H1 (cell line): ENCODE data around the gene CFLAR. TPM values are rescaled to one million over a fixed set of nuclear protein-coding genes. Genes with fewer than 3 reads are reported as not detected.

Experiments
- CTCF ChIA-PET: fragments of 300-600 bp; sonication (Branson Sonifier 250); formaldehyde crosslinking; loops from one replicate; lab custom pipeline; 2021; ENCODE audit not compliant: partially characterized antibody; lab: Charles Lee
- POLR2A ChIA-PET: fragments of 300-600 bp; sonication (Branson Sonifier 250); formaldehyde crosslinking; loops from one replicate; lab custom pipeline; 2021; ENCODE audit warnings: inconsistent platforms; ENCODE audit not compliant: partially characterized antibody; lab: Charles Lee
- DNase-seq, 2 experiments: peaks; one replicate each; pipeline versions ENCODE4 v3.0.0 to v3.0.0-alpha.2; 2010 to 2022; ENCODE audit warnings: low spot score in 2 of 2, low read depth in 1 of 2, mixed read lengths in 1 of 2
- FAIRE-seq: peaks from 2 replicates; lab custom pipeline; 2011; peaks lifted over from hg19 to GRCh38; lab: Jason Lieb, UNC
- H2AFZ ChIP-seq: 2 replicates; pipeline ENCODE4 v1.8.1; 2012; ENCODE audit warnings: low read length, inconsistent platforms
- H2AK5ac ChIP-seq: 2 replicates; pipeline ENCODE4 v1.6.1; 2013; ENCODE audit warnings: low read depth, low read length
- H2BK120ac ChIP-seq: replicated peaks from 2 replicates; pipeline ENCODE3; 2013; ENCODE audit warnings: low read depth, low read length, inconsistent platforms
- H2BK12ac ChIP-seq: 2 replicates; pipeline ENCODE4 v1.6.1; 2013; ENCODE audit warnings: low read depth, low read length
- H2BK15ac ChIP-seq: 2 replicates; pipeline ENCODE4 v1.6.1; 2013; ENCODE audit warnings: low read length
- H2BK20ac ChIP-seq: 2 replicates; pipeline ENCODE4 v1.6.1; 2013; ENCODE audit warnings: low read length
- H2BK5ac ChIP-seq: 2 replicates; pipeline ENCODE4 v1.6.1; 2013; ENCODE audit warnings: low read depth, low read length
- H3K14ac ChIP-seq: 2 replicates; pipeline ENCODE4 v1.6.1; 2013; ENCODE audit warnings: inconsistent platforms; ENCODE audit not compliant: insufficient read length
- H3K18ac ChIP-seq: 2 replicates; pipeline ENCODE4 v1.6.1; 2013; ENCODE audit warnings: low read length; ENCODE audit errors: extremely low read depth
- H3K23ac ChIP-seq: 2 replicates; pipeline ENCODE4 v1.6.1; 2013; ENCODE audit warnings: inconsistent platforms; ENCODE audit not compliant: insufficient read length
- H3K23me2 ChIP-seq: 2 replicates; pipeline ENCODE4 v1.6.1; 2013; ENCODE audit warnings: low read depth, low read length
- H3K27ac ChIP-seq: 2 replicates; pipeline ENCODE4 v1.6.1; 2011; ENCODE audit warnings: low read depth, low read length, inconsistent platforms
- H3K27me3 ChIP-seq, 4 experiments: replicated peaks in 1 of 4; 1 replicate in 1 of 4; 2 replicates in 3 of 4; pipeline versions ENCODE4 v1.6.1 to v1.8.1; 2011 to 2013; ENCODE audit warnings: low read length in 3 of 4, mild to moderate bottlenecking in 3 of 4, inconsistent platforms in 2 of 4, mixed read lengths in 2 of 4, moderate library complexity in 1 of 4; ENCODE audit not compliant: control insufficient read depth in 3 of 4, insufficient read depth in 3 of 4; ENCODE audit errors: extremely low read depth in 1 of 4
- H3K36me3 ChIP-seq, 4 experiments: 2 replicates each; pipeline versions ENCODE4 v1.6.1 to v1.8.1; 2011 to 2013; ENCODE audit warnings: mild to moderate bottlenecking in 4 of 4, low read length in 3 of 4, moderate library complexity in 2 of 4, control low read depth in 1 of 4, inconsistent platforms in 1 of 4; ENCODE audit not compliant: insufficient read depth in 4 of 4, control insufficient read depth in 2 of 4
- H3K4ac ChIP-seq: replicated peaks from 2 replicates; pipeline ENCODE3; 2013; ENCODE audit warnings: low read length, low read depth, mixed read lengths, inconsistent platforms; ENCODE audit not compliant: insufficient read length
- H3K4me1 ChIP-seq, 4 experiments: replicated peaks in 1 of 4; 1 replicate in 1 of 4; 2 replicates in 3 of 4; pipeline versions ENCODE4 v1.6.1 to v1.8.1; 2011 to 2013; ENCODE audit warnings: low read length in 3 of 4, inconsistent platforms in 2 of 4, mixed read lengths in 1 of 4; ENCODE audit not compliant: insufficient read depth in 4 of 4, control insufficient read depth in 3 of 4
- H3K4me2 ChIP-seq, 2 experiments: 2 replicates each; pipeline versions ENCODE4 v1.6.1 to v1.8.1; 2011 to 2013; ENCODE audit warnings: low read depth in 2 of 2, low read length in 2 of 2, control low read depth in 1 of 2, inconsistent platforms in 1 of 2, mild to moderate bottlenecking in 1 of 2; ENCODE audit not compliant: insufficient read depth in 1 of 2
- H3K4me3 ChIP-seq, 4 experiments: fragments of 200-600, 300-600 bp in 1 of 4; sonication (generic), shearing (Covaris generic), sonication (Bioruptor Twin) in 1 of 4; 2 replicates each; pipeline versions ENCODE4 v1.5.1 to v1.8.1; 2011 to 2016; ENCODE audit warnings: low read length in 4 of 4, low read depth in 3 of 4, control low read depth in 2 of 4, inconsistent platforms in 2 of 4, mild to moderate bottlenecking in 2 of 4, mixed read lengths in 1 of 4, moderate library complexity in 1 of 4; ENCODE audit not compliant: insufficient read depth in 2 of 4; ENCODE audit errors: extremely low read depth in 1 of 4
- H3K56ac ChIP-seq: replicated peaks from 2 replicates; pipeline ENCODE3; 2013; ENCODE audit warnings: low read depth, mild to moderate bottlenecking, mixed read lengths, low read length, inconsistent platforms; ENCODE audit not compliant: insufficient read length
- H3K79me1 ChIP-seq: 2 replicates; pipeline ENCODE4 v1.6.1; 2013; ENCODE audit warnings: low read depth, low read length, control low read depth
- H3K79me2 ChIP-seq, 2 experiments: 2 replicates each; pipeline versions ENCODE4 v1.6.1 to v1.8.1; 2012 to 2013; ENCODE audit warnings: low read length in 2 of 2, mild to moderate bottlenecking in 2 of 2, inconsistent platforms in 1 of 2; ENCODE audit not compliant: insufficient read depth in 2 of 2, control insufficient read depth in 1 of 2
- H3K9ac ChIP-seq, 4 experiments: replicated peaks in 1 of 4; 1 replicate in 1 of 4; 2 replicates in 3 of 4; pipeline versions ENCODE4 v1.6.1 to v1.8.1; 2011 to 2013; ENCODE audit warnings: low read depth in 3 of 4, low read length in 3 of 4, control low read depth in 2 of 4, mild to moderate bottlenecking in 2 of 4, moderate library complexity in 2 of 4, inconsistent platforms in 1 of 4; ENCODE audit errors: extremely low read depth in 1 of 4
- H3K9me3 ChIP-seq, 2 experiments: 2 replicates each; pipeline versions ENCODE4 v1.6.1 to v1.8.1; 2012 to 2013; ENCODE audit warnings: mild to moderate bottlenecking in 2 of 2, moderate library complexity in 2 of 2, control low read depth in 1 of 2, inconsistent platforms in 1 of 2, low read depth in 1 of 2, low read length in 1 of 2, mixed read lengths in 1 of 2; ENCODE audit not compliant: insufficient read depth in 2 of 2
- H4K20me1 ChIP-seq, 2 experiments: replicated peaks in 1 of 2; 2 replicates each; pipeline versions ENCODE3 to v1.8.1; 2011 to 2013; ENCODE audit warnings: inconsistent platforms in 2 of 2, low read length in 2 of 2, mild to moderate bottlenecking in 1 of 2; ENCODE audit not compliant: insufficient read depth in 2 of 2, control insufficient read depth in 1 of 2
- H4K5ac ChIP-seq: 2 replicates; pipeline ENCODE4 v1.6.1; 2013; ENCODE audit warnings: low read length, low read depth, mixed read lengths, inconsistent platforms; ENCODE audit not compliant: insufficient read length
- H4K8ac ChIP-seq: 2 replicates; pipeline ENCODE4 v1.8.0; 2013; ENCODE audit warnings: mild to moderate bottlenecking, moderate library complexity, low read length, inconsistent platforms; ENCODE audit not compliant: insufficient read depth; ENCODE audit errors: extremely low read depth
- H4K91ac ChIP-seq: replicated peaks from 2 replicates; pipeline ENCODE3; 2013; ENCODE audit warnings: low read length, mixed read lengths, inconsistent platforms; ENCODE audit not compliant: insufficient read length
- FOSL1 ChIP-seq: IDR thresholded peaks from 2 replicates; pipeline ENCODE4 v1.6.1; 2011; ENCODE audit warnings: mild to moderate bottlenecking, low read depth, low read length, moderate library complexity; ENCODE audit not compliant: insufficient read depth
- POU5F1 ChIP-seq: IDR thresholded peaks from 2 replicates; pipeline ENCODE4 v1.6.1; 2011; ENCODE audit warnings: low read depth, mild to moderate bottlenecking, low read length, moderate library complexity
- RAD21 ChIP-seq, 2 experiments: IDR thresholded peaks in 1 of 2; conservative IDR thresholded peaks in 1 of 2; 2 replicates each; pipeline ENCODE4 v1.6.1; 2011; ENCODE audit warnings: low read depth in 2 of 2, low read length in 2 of 2, improper control_type of control experiment in 1 of 2, inconsistent platforms in 1 of 2, mild to moderate bottlenecking in 1 of 2, moderate library complexity in 1 of 2
- SP2 ChIP-seq: IDR thresholded peaks from 2 replicates; pipeline ENCODE4 v1.6.1; 2012; ENCODE audit warnings: mild to moderate bottlenecking, low read length, inconsistent platforms
- TBP ChIP-seq: IDR thresholded peaks from 2 replicates; pipeline ENCODE4 v1.6.1; 2011; ENCODE audit warnings: low read depth, low read length, improper control_type of control experiment
- YY1 ChIP-seq: IDR thresholded peaks from 2 replicates; pipeline ENCODE4 v1.6.1; 2011; ENCODE audit warnings: low read depth, mild to moderate bottlenecking, low read length
- WGBS, 2 experiments: shearing (Covaris generic) in 1 of 2; methylation state at CpG; one replicate each; pipeline versions ENCODE4 v1.1.6 to v1.1.7; 2013 to 2015; ENCODE audit warnings: low lambda C conversion rate in 2 of 2, mixed read lengths in 2 of 2, inconsistent platforms in 1 of 2, low coverage in 1 of 2, missing lambda C conversion rate in 1 of 2; ENCODE audit not compliant: insufficient replicate concordance in 2 of 2, insufficient coverage in 1 of 2, insufficient read length in 1 of 2; ENCODE audit errors: extremely low coverage in 1 of 2, missing lambda C conversion rate in 1 of 2; 5-methylcytosine and 5-hydroxymethylcytosine counted together
- polyA plus RNA-seq, 7 experiments: library from polyadenylated mRNA; depleted of rRNA in 3 of 7; stranded (reverse) in 5 of 7; unstranded in 2 of 7; fragments of >200 nt in 5 of 7; fragments of 200-250 nt in 2 of 7; gene quantifications; 1 replicate in 5 of 7; 2 replicates in 1 of 7; 4 replicates in 1 of 7; pipeline versions ENCODE4 v1.2.1 to v1.2.3, GENCODE V29; 2011 to 2013; ENCODE audit warnings: missing spikeins in 2 of 7, mixed read lengths in 2 of 7
- total RNA-seq: library from RNA; stranded (reverse); fragmentation: NEBNext Ultra II Directional; extraction: Animal tissue kit (Norgen Biotek cat#: 25700); gene quantifications from 2 replicates; pipeline ENCODE4 v1.2.1, GENCODE V29; 2021

CFLAR gene
- total and polyA plus RNA-seq, 2 of the 8 experiments (the other 6 are each of a cell fraction or from before 2014, with no cell fraction given): 1.1 to 3.9 TPM

DNA sequence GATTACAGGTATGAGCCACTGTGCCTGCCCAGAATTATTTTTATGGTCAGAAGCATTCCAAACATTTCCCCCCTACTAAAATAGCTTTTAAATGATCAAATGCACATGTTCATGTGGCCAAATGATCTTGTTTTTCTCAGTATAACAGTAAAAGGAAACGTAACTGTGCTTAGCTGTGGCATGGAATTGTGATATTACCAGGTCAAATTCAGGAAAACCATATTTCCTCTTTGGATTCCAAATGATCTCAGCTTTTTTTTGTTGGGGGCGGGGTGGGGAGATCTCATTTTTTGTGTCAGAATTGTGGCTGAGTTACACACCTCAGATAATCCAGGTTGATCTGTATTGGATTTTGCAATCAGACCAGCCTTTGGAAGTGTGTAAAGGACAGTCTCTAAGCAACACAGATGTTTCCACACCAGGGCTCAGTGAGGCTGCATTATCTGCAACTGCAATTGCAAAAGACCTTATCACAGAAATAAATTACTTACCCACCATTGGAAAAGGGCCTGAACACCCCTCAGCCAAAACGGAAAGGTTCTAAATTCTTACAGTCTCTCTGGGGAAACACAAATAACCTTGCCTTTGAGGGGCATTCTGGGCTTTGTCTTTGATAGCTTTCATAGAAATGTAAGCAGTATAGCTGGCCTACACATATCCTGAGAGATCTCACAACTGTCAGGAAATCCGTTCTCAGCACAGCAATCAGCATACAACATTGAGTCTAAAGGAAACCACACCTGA lies 75.3 kb downstream of the CFLAR start:
- Histone ChIP-seq H3K27ac (no peak overlapping the region), H3K79me2 (no peaks in the 10 kb centered on the region), H4K5ac (no peak overlapping the region), H3K56ac (no peak overlapping the region), H2AK5ac (no peak overlapping the region), H3K4me2 (no peak overlapping the region), H2BK12ac (no peak overlapping the region), H3K18ac (no peak overlapping the region), H2BK120ac (no peak overlapping the region), H4K20me1 (no peaks in the 10 kb centered on the region), H3K4ac (no peak overlapping the region), H3K9me3 (no peaks in the 10 kb centered on the region), H3K23me2 (no peaks in the 10 kb centered on the region), H3K36me3 (no peaks in the 10 kb centered on the region), H2BK20ac (no peak overlapping the region), H3K79me1 (no peaks in the 10 kb centered on the region), H2AFZ (no peak overlapping the region), H3K4me3 (no peak overlapping the region), H3K23ac (no peak overlapping the region), H4K91ac (no peak overlapping the region), H3K9ac (no peak overlapping the region), H2BK15ac (no peak overlapping the region), H3K4me1 (no peaks in the 10 kb centered on the region), H3K14ac (no peak overlapping the region), H2BK5ac (no peak overlapping the region), H3K27me3 (no peaks in the 10 kb centered on the region), H4K8ac (no peak overlapping the region)
- DNase-seq: no peak
- TF ChIP-seq TBP (no peak), FOSL1 (no peak), SP2 (no peak), POU5F1 (no peak), RAD21 (IDR thresholded peaks at IDR 0.05 in 1 of 2, conservative IDR thresholded peaks at IDR 0.05 in 1 of 2; ENCODE audit: low read depth in 2 of 2, low read length in 2 of 2) (no peak), YY1 (no peak)
- FAIRE-seq: no peak
- 80% methylated on average over 4 of the region's 4 CpGs; no CpG with 5 or more reads in 1 of the 2 experiments for WGBS, 2 experiments
- CTCF ChIA-PET: interaction anchor here (0.6 to 2.6 kb wide), 4 partner anchors 14 to 259 kb away, joined by 3 to 12 read pairs (median 4); partner anchors contain the start of gene ORC2
- POLR2A ChIA-PET: no interaction called here
